GM21723 (cell line): Measurements from ENCODE around the gene USE1.

Experiments used
- ATAC-seq: cut with Tn5 transposase; IDR thresholded peaks from one replicate; pipeline ENCODE4 v1.9.1; 2021; ENCODE audit warnings: mild to moderate bottlenecking, moderate library complexity; ENCODE audit not compliant: unreplicated experiment

The USE1 gene

DNA sequence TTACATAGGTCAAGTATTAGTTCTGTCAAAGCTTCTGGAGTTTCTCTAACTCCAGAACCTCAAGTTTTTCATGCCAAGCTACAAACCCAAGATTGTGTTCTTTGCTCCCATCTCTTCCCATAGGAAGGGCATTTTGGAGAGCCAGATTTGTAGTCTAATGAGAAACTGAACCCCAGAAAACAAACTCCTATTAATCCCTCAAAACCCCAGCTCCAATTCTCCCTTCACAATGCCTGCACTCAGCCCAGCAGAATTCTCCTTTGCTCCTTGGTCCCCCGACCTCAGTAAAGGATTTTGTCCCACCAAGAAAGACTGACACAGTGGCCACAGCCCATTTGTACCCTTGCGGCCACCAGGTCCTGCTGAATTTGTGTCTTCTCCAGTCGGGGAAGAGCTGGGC lies 41.0 kb downstream of the USE1 start:
- no peak for ATAC-seq

DNA sequence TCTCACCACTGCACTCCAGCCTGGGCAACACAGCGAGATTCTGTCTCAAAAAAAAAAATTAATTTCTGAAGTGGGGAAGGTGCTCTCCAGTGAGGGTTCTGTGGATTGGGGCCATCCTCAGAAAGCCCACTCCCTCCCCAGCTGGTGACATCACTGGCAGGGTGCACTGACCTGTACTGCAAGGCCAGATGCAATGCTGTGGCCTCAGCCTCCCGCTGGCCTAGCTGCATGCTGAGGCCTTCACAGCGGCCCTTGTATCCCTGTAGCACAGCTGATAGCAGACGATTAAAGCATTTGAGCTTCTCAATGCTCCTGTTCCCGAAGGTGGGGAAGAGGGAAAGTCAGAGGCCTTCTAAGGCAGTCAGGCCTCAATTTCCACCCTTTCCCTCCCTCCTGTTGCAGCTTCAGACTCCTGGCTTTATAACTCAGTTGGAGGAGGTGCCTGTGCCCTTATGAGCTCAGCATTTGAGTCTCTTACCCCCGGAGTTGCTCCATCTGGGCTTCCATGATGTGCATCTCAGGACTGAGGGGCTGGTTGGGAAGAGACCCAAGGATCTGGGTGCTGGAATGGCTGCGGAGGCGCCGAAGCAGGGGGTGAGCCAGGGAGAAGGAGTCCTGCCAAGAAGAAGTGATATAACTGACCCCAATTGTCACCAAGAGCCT lies 44.1 kb downstream of the USE1 start:
- no peak for ATAC-seq

DNA sequence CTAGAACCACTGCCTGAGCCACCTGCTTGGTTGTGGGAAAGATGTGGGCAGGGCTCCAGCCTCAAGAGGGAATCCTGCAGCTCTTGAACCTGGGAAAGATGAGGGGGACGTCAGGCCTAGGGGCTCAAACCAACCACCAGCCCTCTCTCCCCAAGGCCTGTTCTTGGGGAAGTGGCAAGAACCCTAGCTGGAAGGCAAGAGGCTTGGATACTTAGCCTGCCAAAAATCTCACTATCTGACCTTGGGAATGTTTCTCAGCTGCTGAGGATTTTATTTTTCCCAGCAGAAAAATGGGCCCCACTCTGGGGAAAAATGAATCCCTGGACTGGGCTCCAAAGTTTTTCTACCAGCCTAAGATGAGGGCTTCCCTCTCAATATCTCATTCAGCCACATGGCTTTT lies 44.8 kb downstream of the USE1 start:
- ATAC-seq, result no peak

DNA sequence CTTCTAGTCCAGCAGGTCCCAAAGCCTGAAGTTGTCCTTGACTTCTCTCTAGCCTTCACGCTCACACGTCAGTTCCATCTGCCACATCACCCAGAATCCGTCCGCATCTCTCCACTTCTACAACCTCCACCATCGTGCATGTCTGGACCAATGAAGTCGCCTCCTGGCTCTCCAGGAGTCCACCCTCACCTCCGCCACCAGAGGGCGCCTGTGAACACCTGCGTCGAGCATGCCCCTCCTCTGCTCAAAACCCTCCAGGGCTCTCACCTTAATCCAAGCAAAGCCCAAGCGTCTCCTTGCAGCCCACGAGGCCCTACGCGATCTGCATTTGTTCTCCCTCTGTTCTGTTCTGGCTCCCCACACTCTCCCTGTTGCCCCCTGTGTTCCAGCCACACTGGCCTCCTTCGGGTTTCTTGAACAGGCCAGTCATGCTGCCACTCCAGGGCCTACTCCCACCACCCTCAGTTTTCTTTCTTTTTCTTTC lies 45.7 kb downstream of the USE1 start:
- ATAC-seq, result peak; percentile 82

DNA sequence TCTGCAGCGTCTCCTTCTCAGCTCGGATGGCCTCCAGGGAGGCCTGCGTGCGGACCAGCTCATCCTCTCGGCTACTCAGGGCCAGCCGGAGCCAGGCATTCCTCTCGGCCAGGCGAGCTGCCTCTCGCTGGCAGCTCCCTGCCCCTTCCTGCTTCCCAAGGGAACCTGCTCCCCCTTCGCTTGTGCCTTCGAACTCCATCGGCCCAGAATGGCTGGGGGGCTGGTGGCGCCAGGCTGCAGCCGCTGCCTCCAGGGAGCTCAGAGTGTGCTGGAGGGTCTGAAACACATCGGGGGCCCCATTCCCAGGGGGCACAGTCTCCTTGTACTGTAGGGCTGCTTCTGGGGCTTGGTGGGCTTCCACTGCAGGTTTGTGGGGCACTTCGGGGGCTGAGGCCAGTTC lies 47.4 kb downstream of the USE1 start:
- ATAC-seq, result no peak

DNA sequence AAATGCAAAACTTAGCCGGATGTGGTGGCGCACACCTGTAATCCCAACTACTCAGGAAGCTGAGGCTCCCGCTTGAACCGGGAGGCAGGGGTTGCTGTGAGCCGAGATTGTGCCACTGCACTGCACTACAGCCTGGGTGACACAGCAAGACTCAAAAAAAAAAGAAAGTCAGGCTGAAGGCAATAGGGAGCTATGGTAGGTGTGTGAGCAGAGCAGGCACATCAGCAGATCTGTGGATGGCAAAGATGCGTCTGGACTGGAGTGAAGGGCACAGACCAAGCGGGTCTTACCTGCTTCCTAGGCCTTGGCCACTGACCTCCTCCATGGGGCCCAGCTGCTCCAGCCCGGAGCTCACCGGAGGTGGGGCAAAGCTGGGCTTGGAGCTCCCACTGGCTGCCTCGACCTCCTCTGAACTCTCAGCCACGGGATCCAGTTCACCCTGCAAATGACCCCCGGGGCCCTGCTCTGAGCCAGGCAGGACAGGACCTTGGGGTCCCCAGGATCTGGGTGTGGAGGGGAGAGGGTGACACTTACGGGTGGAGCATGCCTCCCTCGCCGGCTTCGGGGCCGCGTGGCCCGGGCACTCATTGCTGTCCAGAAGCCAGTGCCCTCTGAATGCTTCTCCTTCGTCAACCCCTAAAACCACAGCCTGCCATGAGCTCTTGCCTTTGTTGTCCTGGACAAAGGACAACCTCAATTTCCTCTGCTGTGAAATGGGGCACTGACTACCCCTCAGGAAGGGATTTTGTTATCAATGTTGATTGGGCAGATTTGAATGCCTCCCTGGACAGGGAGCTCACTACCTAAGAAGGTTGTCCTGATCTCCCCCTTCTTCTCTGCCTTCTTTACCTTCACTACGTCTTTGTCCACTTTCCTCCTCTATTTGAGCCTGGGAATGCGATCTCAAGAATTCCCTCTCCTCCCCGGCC lies 48.8 kb downstream of the USE1 start:
- ATAC-seq, result no peak

DNA sequence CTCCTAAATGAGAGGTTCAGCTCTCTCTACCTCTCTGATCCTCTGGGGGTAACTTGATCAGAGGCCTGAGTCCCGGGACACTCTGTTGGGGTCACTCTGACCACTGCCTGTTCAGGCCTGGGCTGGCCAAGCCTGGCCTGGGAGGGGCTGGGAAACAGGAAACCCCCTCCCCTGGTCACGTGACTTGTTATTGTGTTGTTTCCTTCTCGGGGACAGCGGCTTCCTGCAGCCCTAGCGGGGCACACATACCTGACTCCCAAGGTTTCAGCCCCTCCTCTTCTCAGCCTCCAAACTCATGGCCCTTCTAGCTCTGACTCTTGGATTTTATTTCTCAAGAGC lies 49.5 kb downstream of the USE1 start, which contains the start of gene USHBP1:
Gene USHBP1 (minus strand): TSS at position 105 of the 339 bp plus-strand sequence. CDS start 446 bp downstream, outside the sequence.
- no peak for ATAC-seq

DNA sequence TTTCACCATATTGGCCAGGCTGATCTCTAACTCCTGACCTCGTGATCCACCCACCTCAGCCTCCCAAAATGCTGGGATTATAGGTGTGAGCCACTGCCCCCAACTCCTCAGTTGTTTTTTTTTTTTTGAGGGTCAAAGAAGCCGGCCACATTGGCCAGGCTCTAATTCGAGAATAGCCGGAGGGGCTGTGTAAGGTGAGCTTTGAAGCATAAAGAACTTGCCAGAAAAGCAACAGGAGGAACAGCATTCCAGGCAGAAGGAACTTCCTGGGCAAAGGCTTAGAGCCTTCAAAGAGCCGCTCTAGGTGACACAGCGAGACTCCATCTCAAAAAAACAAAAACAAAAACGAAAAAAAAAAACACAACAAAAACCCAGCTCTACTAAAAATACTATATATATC lies 50.9 kb downstream of the USE1 start:
- ATAC-seq, result no peak

DNA sequence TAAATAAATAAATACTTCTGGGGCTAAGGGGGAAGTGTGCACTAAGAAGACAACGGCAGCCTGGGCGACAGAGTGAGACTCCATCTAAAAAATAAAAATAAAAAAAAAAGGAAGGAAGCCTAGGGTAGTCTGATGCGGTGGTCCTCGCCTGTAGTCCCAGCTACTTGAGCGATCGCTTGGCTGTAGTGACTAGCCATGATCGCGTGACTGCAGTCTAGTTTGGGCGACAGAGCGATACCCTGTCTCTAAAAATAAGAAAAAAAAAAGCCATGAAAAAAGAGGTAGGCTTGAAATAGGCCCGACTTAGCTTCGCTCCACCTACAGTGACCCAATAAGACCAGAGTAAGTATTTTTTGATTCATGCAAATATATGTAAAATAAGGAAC lies 51.4 kb downstream of the USE1 start:
- peak; percentile 17 for ATAC-seq

DNA sequence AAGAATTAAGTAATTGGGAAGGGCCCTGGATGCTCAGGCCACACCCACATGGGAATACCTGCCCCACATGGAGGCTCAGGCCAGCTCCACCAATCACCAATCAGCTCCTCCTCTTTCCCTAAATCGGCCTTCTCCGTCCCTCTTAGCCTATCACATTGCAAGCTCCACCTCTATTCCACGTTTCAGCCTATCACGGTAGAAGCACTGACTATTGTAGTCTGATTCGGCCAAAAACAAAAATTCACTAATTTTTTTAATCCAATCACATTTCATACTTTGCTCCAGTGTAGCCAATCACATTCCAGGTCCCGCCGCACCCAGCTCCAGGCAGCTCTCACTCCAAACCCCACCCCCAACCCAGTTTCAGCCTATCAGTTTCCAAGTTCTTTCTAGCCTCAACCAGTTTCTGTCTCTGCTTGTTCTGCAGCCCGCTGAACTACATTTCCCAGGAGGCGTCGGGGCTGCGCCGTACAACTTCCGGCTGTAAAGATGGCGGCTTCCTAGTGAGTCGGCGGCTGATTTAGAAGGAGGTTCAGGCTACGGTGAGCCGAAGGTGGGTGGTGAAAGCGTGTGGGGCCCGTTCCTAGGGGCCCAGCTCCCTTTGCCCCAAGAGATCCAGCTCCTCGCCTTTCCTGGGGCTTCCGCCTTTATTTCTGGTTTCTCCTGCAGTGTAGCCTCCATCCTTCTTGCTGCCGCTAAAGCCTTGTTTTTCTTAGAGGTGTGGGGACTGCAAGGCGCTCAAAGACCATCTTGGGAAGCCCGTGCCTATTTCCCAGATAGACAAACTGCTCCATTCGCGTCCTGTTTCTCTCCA lies 52.0 kb downstream of the USE1 start, which contains the start of gene BABAM1:
Gene BABAM1 (plus strand): TSS at position 469 of the 814 bp plus-strand sequence. CDS start 1,364 bp downstream, outside the sequence.
- ATAC-seq, result peak; percentile 86

DNA sequence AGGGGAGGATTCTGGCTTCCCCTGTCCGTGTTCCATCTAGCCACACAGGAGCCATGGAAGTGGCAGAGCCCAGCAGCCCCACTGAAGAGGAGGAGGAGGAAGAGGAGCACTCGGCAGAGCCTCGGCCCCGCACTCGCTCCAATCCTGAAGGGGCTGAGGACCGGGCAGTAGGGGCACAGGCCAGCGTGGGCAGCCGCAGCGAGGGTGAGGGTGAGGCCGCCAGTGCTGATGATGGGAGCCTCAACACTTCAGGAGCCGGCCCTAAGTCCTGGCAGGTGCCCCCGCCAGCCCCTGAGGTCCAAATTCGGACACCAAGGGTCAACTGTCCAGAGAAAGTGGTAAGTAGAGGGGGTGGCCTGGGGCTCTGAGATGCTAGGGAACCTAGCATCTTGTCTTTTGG lies 53.6 kb downstream of the USE1 start:
- no peak for ATAC-seq
